GM21717 (cell line): Measurements from ENCODE around the gene CORO1A.
"Not testable (repeated sequence)": the region's sequence is repeated elsewhere in the genome, so short reads cannot be mapped to it uniquely, and the experiment has no call there.

Experiments used
- ATAC-seq: cut with Tn5 transposase; IDR thresholded peaks from one replicate; pipeline ENCODE4 v1.9.1; 2021; ENCODE audit warnings: mild to moderate bottlenecking, moderate library complexity; ENCODE audit not compliant: unreplicated experiment

The CORO1A gene

DNA sequence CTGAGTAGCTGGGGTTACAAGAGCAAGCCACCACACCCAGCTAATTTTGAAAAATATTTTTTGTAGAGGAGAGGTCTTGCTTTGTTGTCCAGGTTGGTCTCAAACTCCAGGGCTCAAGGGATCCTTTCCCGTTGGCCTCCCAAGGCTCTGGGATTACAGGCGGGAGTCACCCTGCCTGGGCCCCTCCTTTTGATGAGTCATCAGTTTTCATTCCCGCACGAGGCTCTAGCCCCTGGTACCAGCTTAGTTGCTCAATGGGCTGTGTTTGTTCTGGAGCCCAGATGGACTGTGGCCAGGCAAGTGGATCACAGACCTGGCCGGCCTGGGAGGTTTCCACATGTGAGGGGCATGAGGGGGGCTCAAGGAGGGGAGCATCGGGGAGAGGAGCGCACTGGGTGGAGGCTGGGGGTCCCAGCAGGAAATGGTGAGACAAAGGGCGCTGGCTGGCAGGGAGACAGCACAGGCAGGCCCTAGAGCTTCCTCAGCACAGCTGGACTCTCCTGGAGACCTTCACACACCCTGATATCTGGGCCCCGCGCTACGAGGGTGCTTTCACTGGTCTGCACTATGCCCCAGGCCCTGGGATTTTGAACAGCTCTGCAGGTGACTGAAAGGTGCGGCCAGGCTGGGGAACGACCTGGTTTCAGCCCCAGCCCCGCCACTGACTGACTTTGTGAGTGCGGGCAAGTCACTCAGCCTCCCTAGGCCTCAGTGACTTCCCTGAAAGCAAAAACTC is 16.4 kb downstream of the CORO1A start:
- ATAC-seq: not testable (repeated sequence)

DNA sequence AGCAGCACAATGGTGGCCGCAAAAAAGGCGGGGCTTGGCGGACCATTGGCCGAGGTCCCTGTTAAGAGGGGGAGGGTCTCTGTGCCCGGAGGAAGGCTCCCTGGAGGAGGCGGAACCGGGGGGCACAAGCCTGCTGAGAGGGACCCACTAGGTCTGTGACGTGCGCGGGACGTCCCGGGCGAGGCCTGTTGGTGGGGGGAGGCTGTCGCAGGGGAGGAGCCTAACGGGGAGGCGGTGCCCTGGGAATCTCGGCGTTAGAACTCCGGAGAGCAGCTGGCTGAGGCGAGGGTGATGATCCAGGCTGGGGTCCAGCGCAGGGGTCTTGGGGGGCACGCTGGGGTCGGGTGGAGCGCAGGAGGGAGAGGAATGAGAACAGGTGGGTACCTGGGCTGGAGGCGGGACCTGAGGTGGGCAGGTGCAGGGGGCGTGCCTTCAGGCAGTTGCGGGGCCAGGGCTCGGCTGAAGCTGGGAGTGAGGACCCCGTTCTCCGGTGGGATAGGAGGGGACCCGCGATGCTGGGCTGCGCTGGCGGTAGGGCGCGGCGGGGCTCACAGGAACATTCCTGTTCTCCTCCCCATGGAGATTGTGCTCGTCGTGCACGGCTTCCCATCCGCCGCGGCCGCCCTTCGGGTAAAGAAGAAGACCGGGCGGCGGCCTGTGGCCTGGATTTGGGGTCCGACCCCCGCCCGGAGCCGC is 22.3 kb downstream of the CORO1A start:
- not testable (repeated sequence) for ATAC-seq

DNA sequence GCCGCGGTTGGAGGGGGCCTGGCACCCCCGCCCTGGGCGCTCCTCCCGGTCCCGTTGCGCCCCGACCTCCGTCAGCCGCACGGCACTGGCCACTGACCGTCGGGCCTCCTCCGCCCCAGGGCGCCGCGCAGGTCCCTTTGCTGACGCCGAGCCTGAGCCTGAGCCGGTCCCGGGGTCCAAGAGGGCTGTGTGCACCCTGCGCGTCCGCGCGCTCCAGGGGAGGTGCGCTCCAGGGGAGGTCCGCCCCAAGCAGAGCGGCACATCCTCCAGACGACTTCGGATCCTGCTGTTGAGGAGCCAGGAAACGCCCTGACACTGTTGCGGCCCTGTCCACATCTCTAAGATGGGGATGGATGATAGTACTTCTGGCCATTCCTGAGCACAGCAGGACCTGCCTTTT is 22.9 kb downstream of the CORO1A start:
- not testable (repeated sequence) for ATAC-seq

DNA sequence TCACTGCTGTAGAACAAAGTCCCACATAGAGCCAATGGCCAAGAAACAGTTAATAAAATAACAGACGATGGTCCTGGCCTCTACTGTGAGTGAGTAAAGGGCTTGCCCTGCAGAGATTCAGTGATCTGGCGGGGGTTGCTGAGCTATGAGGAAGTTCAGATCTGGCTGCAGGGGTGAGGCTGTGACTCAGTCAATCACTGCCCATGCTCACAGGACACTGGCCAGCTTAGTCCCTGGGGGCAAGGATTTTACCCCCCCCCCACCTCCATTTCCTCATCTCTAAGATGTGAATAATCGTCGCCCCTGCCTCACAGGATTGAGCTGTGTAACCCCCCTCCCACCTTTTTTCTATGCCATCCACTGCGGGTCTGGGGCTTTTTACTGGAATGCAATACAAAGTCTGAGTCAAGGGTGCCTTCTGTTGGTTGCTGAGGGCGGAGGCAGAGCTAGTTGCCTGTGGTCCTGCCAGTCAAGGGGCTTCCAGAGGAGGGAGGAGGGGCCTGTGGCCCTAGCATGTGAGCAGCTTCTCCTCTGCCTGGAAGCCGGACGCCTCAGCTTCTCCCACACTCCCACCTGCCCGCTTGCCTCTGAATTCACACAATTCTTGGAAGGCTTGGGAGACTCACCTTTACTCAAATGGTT is 23.8 kb downstream of the CORO1A start:
- ATAC-seq: not testable (repeated sequence)

DNA sequence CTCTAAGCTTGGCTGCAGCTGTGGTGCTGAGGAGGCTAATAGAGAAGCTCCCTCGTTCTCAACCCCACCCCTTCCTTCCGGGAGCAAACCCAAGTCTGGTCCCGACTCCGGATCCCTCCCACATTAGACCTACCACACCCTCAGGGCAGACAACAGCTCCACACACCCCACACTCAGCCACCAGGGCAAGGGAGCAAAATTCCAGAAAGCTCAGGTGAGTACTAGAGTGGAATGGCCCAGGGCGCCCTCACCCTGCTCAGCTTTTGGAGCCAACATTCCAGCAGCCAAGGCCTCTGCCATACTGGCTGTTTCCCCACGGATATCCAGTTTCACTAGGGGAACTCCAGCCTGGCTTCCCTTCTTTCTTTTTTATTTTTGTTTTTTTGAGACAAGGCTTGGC is 25.6 kb downstream of the CORO1A start:
- ATAC-seq: not testable (repeated sequence)

DNA sequence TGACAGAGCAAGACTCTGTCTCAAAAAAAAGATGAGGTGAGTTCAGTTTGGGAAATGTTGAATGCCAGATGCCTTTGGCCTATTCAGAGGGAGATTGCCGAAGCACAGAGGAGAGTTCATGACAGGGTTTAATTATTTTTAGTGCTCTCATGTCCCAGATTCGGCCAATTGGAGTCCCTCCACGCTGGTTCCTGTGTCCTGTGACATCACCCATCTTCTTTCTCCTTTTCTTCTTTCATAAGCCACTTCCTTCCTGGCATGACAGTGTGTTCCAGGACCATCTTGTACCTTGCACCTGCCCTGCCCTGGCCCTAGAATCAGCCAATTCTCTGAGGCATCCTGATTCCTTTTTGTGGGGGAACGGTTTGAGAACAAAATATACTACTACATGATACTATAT is 28.0 kb downstream of the CORO1A start:
- ATAC-seq: not testable (repeated sequence)

DNA sequence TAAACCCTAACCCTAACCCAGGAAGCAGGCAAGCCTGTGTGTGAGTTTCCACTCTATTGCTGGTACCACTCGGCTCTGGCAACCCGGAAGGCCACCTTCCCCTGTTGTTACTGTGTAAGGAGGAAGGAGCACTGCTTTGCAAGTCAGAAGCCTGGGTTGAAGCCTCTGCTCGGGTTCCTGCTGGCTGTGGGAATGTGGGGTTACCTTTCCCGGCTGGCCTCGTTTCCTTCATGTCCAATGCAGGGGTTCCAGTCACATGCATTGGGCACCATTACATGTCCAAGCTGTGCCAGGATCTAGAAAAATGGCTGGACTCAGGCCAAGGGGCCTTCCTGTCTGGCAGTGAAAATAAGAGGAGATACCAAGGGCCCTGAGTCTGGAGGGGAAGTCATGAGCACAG is 33.7 kb downstream of the CORO1A start:
- ATAC-seq: not testable (repeated sequence)
